IgD-negative memory B cell (primary cell): Measurements from ENCODE around the gene ZCCHC17. TPM values are rescaled to one million over a fixed set of nuclear protein-coding genes. Genes with fewer than 3 reads are reported as not detected.

Experiments used
- H3K27ac Mint-ChIP-seq, 3 donors: one replicate each; pipeline ENCODE4 v1.8.0; 2020 to 2022; ENCODE audit warnings: mild to moderate bottlenecking in 3 of 3, mixed read lengths in 3 of 3, moderate library complexity in 1 of 3
- H3K27me3 Mint-ChIP-seq: one replicate; pipeline ENCODE4 v1.8.0; 2021; ENCODE audit warnings: mixed read lengths
- H3K36me3 Mint-ChIP-seq: one replicate; pipeline ENCODE4 v1.8.0; 2020; ENCODE audit warnings: mild to moderate bottlenecking, mixed read lengths
- H3K4me1 Mint-ChIP-seq, 3 donors: one replicate each; pipeline ENCODE4 v1.8.0; 2020 to 2022; ENCODE audit warnings: mixed read lengths in 3 of 3, mild to moderate bottlenecking in 1 of 3
- H3K4me3 Mint-ChIP-seq, 4 donors: one replicate each; pipeline ENCODE4 v1.8.0; 2020 to 2022; ENCODE audit warnings: mild to moderate bottlenecking in 4 of 4, mixed read lengths in 4 of 4, moderate library complexity in 3 of 4
- H3K9me3 Mint-ChIP-seq, 3 donors: one replicate each; pipeline ENCODE4 v1.8.0; 2020 to 2021; ENCODE audit warnings: mixed read lengths in 3 of 3, mild to moderate bottlenecking in 1 of 3
- polyA plus RNA-seq: library from polyadenylated mRNA; unstranded; fragments of 300-500 nt; fragmentation: Illumina TruSeq; gene quantifications from one replicate; pipeline ENCODE4 v1.2.3, GENCODE V29; 2021

The ZCCHC17 gene
- polyA plus RNA-seq, 1 donor from 2014 or later, result 32.4 TPM

DNA sequence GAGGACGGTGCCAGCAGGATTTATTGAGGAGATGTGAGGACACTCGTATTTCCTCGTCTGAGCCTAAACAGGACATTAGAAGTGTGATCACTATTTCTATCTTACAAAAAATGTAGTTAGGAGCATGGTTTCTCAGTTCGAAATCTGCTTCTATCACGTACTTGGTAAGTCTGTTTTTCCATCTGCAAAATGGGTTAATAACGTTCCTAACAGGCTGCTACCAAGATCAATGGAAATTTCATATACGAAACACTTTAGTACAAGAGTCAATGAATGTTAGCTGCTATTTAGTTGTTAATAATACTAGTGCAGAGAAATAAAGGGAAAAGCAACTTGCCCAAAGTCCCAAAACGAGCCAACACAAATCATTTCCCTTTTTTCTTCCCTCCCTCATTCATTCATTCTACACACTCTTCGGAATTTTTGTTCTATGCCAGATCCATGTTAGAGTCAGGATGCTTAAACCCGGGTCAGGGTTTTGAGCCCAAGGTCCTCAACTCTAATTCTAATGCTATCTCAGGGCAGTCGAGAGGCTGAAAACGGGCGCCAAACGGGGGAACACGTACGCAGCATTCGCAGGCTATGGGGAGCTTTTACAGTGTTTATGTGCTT, 852 bp upstream of the ZCCHC17 start:
- no peaks in the 10 kb centered on the region for H3K9me3 Mint-ChIP-seq
- H3K36me3 Mint-ChIP-seq, result peaks cover 14% of the 10 kb centered on the region
- H3K4me3 Mint-ChIP-seq, result no peak overlapping the region
- H3K4me1 Mint-ChIP-seq, result peaks cover 9 to 16% (median 13%) of the 10 kb centered on the region in 3 donors
- H3K27ac Mint-ChIP-seq, result no peak overlapping the region
- H3K27me3 Mint-ChIP-seq, result no peaks in the 10 kb centered on the region

DNA sequence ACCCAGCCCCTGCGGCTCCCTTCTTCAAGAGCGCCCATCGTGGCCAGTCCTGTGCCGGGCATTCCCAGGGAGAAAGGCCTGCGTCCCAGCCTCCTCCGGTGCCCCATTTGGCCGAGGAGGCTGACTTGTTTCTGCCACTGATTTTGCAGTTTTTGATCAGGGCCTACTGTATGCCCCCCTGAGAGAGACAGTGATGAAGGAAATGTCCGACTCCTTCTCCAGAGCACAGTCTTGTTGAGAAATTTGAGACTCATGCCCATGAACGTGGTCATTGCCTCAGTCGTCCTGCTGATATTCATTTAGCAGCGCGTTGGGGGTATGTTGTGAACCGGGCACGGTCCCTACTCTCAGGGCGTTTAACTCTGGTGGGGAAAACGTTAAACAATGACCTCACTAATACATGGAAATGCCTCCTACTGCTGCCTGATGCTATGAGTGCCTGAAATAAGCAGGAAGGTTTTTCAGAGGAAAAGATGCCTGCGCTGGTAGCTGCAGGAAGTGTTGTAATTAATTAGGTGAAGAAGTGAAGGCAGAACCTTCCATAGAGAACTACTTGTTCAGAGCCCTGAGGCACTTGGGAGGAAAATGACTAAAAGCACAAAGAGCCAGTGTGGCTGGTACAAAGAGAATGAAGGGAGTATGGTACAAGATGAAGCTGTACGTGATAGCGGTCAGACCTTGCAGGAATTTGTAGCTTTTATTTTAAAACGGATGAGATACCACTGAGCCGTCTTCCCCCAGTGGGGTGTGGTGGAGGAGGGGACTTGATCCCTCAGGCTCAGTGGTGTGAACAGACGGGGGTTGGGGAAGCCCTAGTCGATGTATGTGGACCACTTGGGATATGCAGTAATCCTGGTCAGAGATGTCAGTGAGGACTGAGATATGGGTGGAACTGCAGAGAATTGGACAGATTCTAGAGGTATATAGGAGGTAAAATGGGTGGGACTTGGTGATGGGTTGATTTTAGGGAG, 730 bp downstream of the ZCCHC17 start:
- Mint-ChIP-seq H3K36me3 (peaks cover 14% of the 10 kb centered on the region), H3K27me3 (no peaks in the 10 kb centered on the region), H3K27ac (no peak overlapping the region), H3K9me3 (no peaks in the 10 kb centered on the region), H3K4me1 (peaks cover 9 to 15% (median 13%) of the 10 kb centered on the region in 3 donors), H3K4me3 (no peak overlapping the region)

DNA sequence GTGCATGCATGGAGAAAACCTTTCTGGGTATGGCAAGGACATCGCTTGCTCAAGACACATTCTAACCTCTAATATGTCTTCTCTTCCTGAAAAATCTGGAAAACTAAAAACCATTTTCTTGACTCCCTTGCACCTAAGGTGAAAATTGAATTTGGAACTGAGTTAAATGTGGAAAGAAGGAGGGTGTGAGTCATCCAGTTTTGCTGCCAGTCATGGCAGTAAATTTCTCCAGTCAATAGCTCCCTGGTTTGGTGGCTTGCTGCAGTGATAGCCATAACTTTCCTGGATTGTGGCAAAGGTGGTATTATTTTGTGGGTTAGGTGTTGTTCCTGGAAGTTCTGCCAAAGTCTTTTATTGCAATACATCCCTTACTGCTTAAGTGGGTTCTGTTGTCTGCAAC, 2.5 kb downstream of the ZCCHC17 start:
- Mint-ChIP-seq H3K27ac (no peak overlapping the region), H3K27me3 (no peaks in the 10 kb centered on the region), H3K4me3 (peak overlapping the region in 1 of 4 donors; percentile 20), H3K36me3 (peaks cover 10% of the 10 kb centered on the region), H3K4me1 (peaks cover 13 to 15% (median 13%) of the 10 kb centered on the region in 3 donors), H3K9me3 (no peaks in the 10 kb centered on the region)

DNA sequence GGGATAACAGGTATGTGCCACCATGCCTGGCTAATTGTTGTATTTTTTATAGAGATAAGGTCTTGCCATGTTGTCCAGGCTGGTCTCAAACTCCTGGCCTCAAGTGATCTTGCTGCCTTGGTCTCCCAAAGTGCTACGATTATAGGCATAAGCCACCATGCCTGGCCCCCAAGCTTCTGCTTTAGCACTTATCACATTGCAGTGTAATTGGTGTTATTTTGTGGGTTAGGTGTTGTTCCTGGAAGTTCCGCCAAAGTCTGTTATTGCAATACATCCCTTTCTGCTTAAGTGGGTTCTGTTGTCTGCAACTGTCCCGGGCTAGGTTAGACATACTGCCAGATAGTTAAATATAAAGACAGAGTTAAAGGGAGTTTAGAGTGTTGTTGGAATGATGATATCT, 3.4 kb downstream of the ZCCHC17 start:
- Mint-ChIP-seq H3K27me3 (no peaks in the 10 kb centered on the region), H3K4me1 (peaks cover 8 to 15% (median 13%) of the 10 kb centered on the region in 3 donors), H3K4me3 (peak overlapping the region in 1 of 4 donors; percentile 20), H3K27ac (peak overlapping the region in 1 of 3 donors; percentile 66), H3K36me3 (peaks cover 8% of the 10 kb centered on the region), H3K9me3 (no peaks in the 10 kb centered on the region)

DNA sequence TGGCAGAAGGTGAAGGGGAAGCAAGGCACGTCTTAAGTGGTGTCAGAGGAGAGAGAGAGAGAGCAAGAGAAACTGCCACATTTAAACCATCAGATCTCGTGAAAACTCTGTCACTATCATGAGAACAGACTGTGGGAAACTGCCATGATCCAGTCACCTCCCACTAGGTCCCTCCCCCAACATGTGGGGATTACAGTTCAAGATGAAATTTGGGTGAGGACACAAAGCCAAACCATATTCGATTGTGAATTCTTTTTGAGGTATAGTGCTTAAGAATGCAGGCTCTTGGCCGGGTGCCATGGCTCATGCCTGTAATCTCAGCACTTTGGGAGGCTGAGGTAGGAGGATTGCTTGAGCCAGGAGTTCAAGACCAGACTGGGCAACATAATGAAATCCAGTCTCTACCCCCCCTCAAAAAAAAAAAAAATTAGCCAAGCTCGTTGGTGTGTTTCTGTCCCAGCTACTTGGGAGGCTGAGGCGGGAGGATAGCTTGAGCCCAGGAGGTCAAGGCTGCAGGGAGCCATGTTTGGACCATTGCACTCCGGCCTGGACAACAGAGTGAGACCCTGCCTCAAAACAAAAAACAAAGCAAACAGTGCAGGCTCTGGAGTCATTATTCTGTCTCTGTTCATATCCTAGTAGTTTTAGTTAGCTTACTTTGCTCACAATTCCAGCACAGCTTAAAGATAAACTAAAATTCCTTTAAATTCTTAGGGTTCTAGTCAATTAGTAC, 6.0 kb downstream of the ZCCHC17 start:
- Mint-ChIP-seq H3K9me3 (no peaks in the 10 kb centered on the region), H3K27me3 (no peaks in the 10 kb centered on the region), H3K27ac (peak overlapping the region in 1 of 3 donors; percentile 59), H3K4me3 (no peak overlapping the region), H3K4me1 (peaks cover 4 to 18% (median 17%) of the 10 kb centered on the region in 3 donors), H3K36me3 (peaks cover 11% of the 10 kb centered on the region)

DNA sequence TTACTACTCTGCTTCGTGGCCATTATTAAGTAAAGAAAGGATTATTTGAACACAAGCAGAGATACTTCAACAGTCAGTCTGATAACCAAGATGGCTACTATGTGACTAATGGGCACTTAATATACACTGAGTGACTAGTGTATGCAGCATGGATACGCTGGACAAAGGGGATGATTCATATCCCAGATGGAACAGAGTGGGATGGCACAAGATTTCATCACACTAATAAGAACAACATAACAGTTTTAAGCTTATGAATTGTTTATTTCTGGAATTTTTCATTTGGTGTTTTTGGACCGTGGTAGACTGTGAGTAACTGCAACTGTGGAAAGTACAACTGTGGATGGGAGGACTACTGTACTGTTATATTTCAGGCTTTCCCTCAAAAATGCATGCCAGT, 9.4 kb downstream of the ZCCHC17 start:
- peaks cover 0 to 2% (median 0%) of the 10 kb centered on the region in 3 donors for H3K9me3 Mint-ChIP-seq
- H3K4me3 Mint-ChIP-seq, result no peak overlapping the region
- no peaks in the 10 kb centered on the region for H3K27me3 Mint-ChIP-seq
- no peak overlapping the region for H3K27ac Mint-ChIP-seq
- peaks cover 6% of the 10 kb centered on the region for H3K36me3 Mint-ChIP-seq
- H3K4me1 Mint-ChIP-seq, result peaks cover 3 to 9% (median 8%) of the 10 kb centered on the region in 3 donors

DNA sequence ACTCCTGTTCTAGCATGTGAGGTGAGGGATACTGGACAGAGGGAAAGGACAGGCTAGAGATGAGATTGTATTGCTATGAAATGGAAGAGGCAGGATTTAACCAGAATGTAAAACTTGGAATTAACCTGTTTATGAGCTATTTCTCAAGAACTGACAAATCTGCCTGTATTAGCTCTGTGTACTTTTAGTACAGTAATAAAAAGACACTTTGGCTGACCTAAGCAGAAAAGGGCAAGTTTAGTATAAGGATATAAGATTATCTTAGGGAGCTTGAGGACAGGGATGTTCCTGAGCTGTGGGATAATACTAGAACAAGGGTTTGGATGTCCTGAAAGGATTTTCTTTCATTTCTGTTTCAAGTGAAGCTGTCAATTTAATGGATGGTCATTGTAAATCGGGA, 11.2 kb downstream of the ZCCHC17 start:
- peak overlapping the region in 1 of 3 donors; percentile 1 for H3K27ac Mint-ChIP-seq
- H3K4me1 Mint-ChIP-seq, result peaks cover 3 to 9% (median 8%) of the 10 kb centered on the region in 3 donors
- no peak overlapping the region for H3K4me3 Mint-ChIP-seq
- peaks cover 0 to 2% (median 0%) of the 10 kb centered on the region in 3 donors for H3K9me3 Mint-ChIP-seq
- peaks cover 6% of the 10 kb centered on the region for H3K36me3 Mint-ChIP-seq
- H3K27me3 Mint-ChIP-seq, result no peaks in the 10 kb centered on the region

DNA sequence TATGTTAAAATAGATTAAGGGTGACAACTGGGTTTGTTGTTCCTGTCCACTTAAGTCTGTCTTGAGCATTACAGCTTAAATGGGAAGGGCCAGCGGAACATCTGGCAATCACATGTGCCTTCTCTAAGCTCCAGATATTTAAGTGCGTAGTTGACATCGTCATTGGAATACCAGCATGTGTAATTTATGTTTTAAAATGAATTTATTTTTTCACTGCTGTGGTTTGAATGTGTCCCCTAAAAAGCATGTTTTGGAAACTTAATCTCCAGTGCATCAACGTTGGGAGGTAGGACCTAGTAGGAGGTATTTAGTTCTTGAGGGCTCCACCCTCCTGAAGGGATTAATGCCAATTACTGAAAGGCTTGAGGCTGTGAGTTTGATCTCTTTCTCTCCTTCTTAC, 13.4 kb downstream of the ZCCHC17 start:
- H3K9me3 Mint-ChIP-seq, result peaks cover 0 to 2% (median 0%) of the 10 kb centered on the region in 3 donors
- no peaks in the 10 kb centered on the region for H3K27me3 Mint-ChIP-seq
- H3K4me1 Mint-ChIP-seq, result peaks cover 3 to 5% (median 5%) of the 10 kb centered on the region in 3 donors
- peaks cover 6% of the 10 kb centered on the region for H3K36me3 Mint-ChIP-seq
- no peak overlapping the region for H3K4me3 Mint-ChIP-seq
- H3K27ac Mint-ChIP-seq, result no peak overlapping the region

DNA sequence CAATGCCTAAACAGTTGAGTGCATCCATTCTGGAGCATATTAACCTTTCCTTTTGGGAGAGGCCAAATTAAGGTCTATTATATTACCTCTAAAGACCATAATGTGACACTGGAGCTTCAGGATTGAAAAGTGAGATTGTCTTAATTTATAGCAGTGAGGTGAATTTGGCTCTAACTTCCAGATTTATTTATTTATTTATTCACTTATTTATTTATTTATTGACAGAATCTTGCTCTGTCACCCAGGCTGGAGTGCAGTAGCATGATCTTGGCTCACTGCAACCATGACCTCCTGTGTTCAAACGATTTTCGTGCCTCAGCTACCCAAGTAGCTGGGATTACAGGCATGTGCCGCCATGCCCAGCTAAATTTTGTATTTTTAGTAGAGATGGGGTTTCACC, 19.1 kb downstream of the ZCCHC17 start:
- peaks cover 0 to 2% (median 0%) of the 10 kb centered on the region in 3 donors for H3K4me1 Mint-ChIP-seq
- no peak overlapping the region for H3K4me3 Mint-ChIP-seq
- peaks cover 7% of the 10 kb centered on the region for H3K36me3 Mint-ChIP-seq
- H3K27me3 Mint-ChIP-seq, result no peaks in the 10 kb centered on the region
- peaks cover 0 to 2% (median 0%) of the 10 kb centered on the region in 3 donors for H3K9me3 Mint-ChIP-seq
- H3K27ac Mint-ChIP-seq, result no peak overlapping the region

DNA sequence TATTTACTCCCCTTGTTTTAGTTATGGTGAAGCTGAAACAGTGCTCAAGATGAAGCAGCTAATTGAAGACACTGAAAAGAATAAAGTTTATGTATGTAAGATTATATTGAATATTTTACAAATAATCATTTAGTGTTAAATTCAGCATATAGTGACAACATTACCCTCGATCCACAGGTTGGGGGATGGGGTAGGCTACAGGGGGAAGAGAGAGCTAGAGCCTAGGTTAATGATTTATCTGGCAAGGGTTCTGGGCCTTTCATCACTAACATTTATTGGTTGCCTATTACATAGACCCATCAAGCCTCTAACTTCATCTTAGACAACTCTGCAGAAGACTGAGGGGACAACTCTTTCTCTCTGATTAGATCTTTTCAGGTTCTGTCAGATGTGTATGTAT, 21.3 kb downstream of the ZCCHC17 start:
- peaks cover 0 to 2% (median 0%) of the 10 kb centered on the region in 3 donors for H3K4me1 Mint-ChIP-seq
- H3K9me3 Mint-ChIP-seq, result no peaks in the 10 kb centered on the region
- no peak overlapping the region for H3K4me3 Mint-ChIP-seq
- H3K27me3 Mint-ChIP-seq, result no peaks in the 10 kb centered on the region
- peaks cover 12% of the 10 kb centered on the region for H3K36me3 Mint-ChIP-seq
- no peak overlapping the region for H3K27ac Mint-ChIP-seq

DNA sequence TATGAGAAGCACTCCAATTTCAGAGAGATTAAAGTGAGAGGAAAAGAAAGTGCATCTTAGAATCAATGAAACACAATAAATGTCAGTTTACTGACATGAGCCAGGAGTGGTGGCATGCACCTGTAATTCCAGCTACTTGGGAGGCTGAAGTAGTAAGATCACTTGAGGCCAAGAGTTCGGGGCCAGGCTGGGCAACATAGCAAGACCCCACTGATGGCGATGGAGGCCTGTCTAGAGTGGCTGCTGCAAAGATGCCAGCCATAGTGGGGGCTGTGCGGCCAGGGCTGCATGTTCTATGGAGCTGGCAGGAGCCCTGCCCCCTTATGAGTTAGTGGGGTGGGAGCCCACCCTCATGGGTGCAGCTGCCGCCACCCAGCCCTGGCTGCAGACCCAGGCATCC, 27.3 kb downstream of the ZCCHC17 start:
- Mint-ChIP-seq H3K36me3 (peaks cover 13% of the 10 kb centered on the region), H3K27ac (no peak overlapping the region)

DNA sequence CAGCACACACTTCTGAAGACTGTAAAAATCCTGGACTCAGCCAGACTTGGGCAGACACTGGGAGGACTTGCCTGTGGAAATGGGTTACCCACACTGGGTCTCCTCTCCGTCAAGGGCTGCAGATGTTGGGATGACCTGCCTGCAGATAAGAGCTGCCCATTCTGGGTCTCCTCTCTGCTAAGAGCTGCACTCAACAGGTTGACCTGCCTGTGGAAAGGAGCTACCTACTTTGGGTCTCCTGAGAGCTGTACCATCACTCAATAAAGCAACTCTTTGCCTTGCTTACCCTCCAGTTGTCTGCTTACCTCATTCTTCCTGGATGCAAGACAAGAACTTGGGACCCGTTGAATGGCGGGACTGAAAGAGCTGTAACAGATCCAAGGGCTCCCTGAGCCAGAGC, 28.2 kb downstream of the ZCCHC17 start:
- H3K27ac Mint-ChIP-seq, result no peak overlapping the region
- H3K36me3 Mint-ChIP-seq, result peaks cover 13% of the 10 kb centered on the region
- no peaks in the 10 kb centered on the region for H3K27me3 Mint-ChIP-seq
- H3K4me3 Mint-ChIP-seq, result no peak overlapping the region
- H3K9me3 Mint-ChIP-seq, result no peaks in the 10 kb centered on the region
- no peaks in the 10 kb centered on the region for H3K4me1 Mint-ChIP-seq

More for the DNA sequence above, 27.3 kb downstream of the ZCCHC17 start:
- Mint-ChIP-seq H3K9me3 (no peaks in the 10 kb centered on the region), H3K27me3 (no peaks in the 10 kb centered on the region), H3K4me3 (no peak overlapping the region), H3K4me1 (no peaks in the 10 kb centered on the region)

DNA sequence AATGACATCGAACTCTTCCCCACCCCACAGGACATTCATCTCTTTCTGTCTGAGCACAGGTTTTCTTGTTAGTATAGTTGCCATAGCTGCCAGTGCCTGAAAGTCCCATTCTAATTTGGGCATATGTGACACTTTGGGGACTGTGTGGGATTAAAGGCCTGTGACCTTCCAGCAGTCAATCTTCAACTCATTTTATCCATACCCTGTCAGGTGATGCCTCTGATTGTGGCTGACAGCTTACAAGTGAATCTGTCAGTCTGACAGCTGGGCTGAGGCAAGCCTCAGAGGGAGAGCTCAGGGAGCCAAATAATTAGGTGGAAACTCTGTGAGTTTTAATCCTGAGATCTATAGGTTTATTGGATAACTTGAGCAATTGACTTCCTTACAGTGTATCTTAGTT, 29.6 kb downstream of the ZCCHC17 start:
- peaks cover 9% of the 10 kb centered on the region for H3K36me3 Mint-ChIP-seq
- no peaks in the 10 kb centered on the region for H3K9me3 Mint-ChIP-seq
- H3K4me3 Mint-ChIP-seq, result no peak overlapping the region
- no peaks in the 10 kb centered on the region for H3K27me3 Mint-ChIP-seq
- H3K27ac Mint-ChIP-seq, result no peak overlapping the region
- H3K4me1 Mint-ChIP-seq, result no peaks in the 10 kb centered on the region

DNA sequence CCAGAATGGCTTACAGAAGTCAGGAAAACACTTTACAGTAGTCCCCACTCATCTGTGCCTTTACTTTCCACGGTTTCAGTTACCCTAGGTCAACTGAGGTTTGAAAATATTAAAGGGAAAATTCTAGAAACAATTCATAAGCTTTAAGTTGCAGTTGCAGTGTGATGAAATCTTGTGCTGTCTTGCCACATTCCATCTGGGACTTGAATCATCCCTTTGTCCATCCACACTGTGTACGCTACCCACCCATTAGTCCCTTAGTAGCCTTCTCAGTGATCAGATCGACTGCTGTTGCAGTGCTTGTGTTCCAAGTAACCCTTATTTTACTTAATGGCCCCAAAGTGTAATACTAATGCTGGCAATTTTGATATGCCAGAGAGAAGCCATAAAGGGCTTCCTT, 30.5 kb downstream of the ZCCHC17 start:
- no peaks in the 10 kb centered on the region for H3K9me3 Mint-ChIP-seq
- H3K4me1 Mint-ChIP-seq, result peaks cover 0 to 3% (median 0%) of the 10 kb centered on the region in 3 donors
- H3K27me3 Mint-ChIP-seq, result no peaks in the 10 kb centered on the region
- H3K4me3 Mint-ChIP-seq, result no peak overlapping the region
- H3K27ac Mint-ChIP-seq, result no peak overlapping the region
- H3K36me3 Mint-ChIP-seq, result peaks cover 5% of the 10 kb centered on the region

DNA sequence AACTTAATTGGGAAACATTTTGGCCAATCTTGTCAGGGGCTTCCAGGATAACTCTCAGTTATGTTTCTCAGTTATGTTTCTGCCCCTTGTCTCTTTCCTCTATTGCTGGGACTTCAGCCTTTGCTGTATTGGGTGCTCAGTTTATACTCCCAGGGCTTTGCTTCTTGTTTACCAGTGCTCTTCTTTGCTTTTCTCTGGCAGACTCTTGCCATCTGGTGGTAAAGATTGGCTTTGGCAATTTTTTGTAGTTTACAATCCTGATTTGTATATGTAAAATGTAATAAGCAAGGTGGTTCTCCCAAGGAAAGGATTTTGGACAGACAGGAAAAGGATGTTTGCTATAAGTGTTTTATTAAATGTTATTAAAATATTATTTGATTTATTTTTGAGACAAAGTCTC, 38.2 kb downstream of the ZCCHC17 start:
- Mint-ChIP-seq H3K36me3 (peaks cover 4% of the 10 kb centered on the region), H3K27me3 (no peaks in the 10 kb centered on the region), H3K27ac (no peak overlapping the region), H3K9me3 (no peaks in the 10 kb centered on the region), H3K4me1 (peaks cover 5 to 7% (median 5%) of the 10 kb centered on the region in 3 donors), H3K4me3 (no peak overlapping the region)
